Adipose tissue (tissue), 3 donors: Measurements from ENCODE around the gene LONRF2. TPM values are rescaled to one million over a fixed set of nuclear protein-coding genes. Genes with fewer than 3 reads are reported as not detected.

Source experiments
- H3K27ac ChIP-seq: one replicate; pipeline ENCODE4 v1.5.1; 2013; ENCODE audit warnings: low read depth, low read length
- WGBS, 3 donors: extraction: QIAGEN DNeasy Blood & Tissue Kit; methylation state at CpG; one replicate each; pipeline ENCODE4 v1.1.7; 2013; 5-methylcytosine and 5-hydroxymethylcytosine counted together
- polyA plus RNA-seq, 3 donors: library from polyadenylated mRNA; stranded (reverse); fragments of 200-250 nt; gene quantifications; one replicate each; pipeline ENCODE4 v1.2.3, GENCODE V29; 2013
- donor health status: healthy with polysubstance abuse.
- donor health status: Bipolar disorder and iron deficiency.
- donor health status: healthy.

LONRF2 gene
- polyA plus RNA-seq, 3 donors = 1.3 to 1.7 (median 1.5) TPM

DNA sequence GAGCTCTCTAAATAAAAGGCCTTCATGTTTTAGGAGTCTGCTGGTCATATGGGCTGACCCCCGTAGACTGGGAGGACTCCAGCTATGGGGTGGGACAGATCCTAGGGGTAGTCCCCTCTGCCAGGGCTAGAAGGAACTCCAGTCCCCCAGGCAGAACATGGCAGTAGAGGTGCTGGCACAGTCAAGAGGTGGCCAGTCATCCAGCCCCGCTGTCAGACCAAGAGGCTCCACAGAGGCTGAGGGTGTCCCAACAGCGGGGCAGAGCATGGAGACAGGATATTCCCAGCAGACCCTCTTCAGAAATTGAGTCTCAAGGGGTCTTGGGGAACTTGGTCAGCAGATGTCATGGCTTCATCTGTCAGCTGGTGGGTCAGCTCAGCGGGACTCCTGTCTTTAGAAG lies 76.6 kb downstream of the LONRF2 start:
- 93 to 96% (median 94%) methylated on average over 4 of the region's 4 CpGs for WGBS, 3 donors

DNA sequence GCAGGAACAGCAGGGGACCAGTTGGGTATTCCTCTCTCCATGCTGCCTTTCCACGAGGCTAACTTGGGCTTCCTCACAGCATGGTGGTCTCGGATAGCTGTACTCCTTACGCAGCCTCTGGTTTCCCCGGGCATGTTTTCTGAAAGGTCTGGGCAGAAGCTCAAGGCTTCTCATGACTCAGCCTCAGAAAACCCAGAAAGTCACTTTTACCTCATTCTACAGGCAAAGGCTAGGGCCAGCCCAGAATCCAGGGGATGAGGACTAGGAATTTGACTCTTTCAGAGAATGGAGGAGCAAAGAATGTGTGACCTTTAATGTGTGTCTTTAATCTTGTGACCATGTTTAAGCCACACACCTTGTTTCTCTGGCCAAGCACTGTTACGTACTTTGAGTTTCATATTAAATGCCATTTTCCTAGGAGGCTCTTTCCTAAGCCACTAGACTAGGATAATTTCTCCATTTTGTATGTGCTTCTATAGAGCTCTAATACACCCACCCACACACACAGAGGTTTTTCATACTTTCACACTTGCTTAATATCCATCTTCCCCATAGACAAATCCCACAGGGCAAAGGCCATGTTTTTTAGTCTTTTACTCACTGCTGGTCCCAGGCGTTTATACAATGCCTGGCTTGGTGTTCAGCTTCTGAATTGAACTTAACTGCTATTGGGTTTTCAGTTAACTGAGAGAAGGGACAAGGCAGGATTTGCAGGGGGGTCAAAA lies 77.3 kb downstream of the LONRF2 start:
- WGBS, 3 donors = 80 to 90% (median 90%) methylated on average over 6 of the region's 6 CpGs
- H3K27ac ChIP-seq = no peak overlapping the region

More for the DNA sequence above, 76.6 kb downstream of the LONRF2 start:
- H3K27ac ChIP-seq = no peak overlapping the region

DNA sequence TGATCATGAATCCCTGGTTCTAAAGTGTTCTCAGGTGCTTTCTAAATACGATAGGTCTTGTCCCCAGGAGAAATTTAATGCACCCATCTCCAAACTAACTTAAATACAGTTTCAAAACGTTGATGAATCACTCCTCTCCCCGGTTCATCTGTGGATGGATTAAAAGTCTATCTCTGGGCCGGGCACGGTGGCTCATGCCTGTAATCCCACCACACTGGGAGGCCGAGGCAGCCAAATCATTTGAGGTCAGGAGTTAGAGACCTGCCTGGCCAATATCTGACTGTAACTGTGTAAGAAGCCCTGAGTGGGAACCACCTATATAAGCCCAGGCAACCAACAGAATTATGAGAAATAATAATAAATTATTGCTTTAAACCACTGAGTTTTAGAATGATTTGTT lies 78.7 kb downstream of the LONRF2 start:
- no peak overlapping the region for H3K27ac ChIP-seq
- WGBS, 3 donors = 77 to 79% (median 78%) methylated on average over 6 of the region's 6 CpGs

DNA sequence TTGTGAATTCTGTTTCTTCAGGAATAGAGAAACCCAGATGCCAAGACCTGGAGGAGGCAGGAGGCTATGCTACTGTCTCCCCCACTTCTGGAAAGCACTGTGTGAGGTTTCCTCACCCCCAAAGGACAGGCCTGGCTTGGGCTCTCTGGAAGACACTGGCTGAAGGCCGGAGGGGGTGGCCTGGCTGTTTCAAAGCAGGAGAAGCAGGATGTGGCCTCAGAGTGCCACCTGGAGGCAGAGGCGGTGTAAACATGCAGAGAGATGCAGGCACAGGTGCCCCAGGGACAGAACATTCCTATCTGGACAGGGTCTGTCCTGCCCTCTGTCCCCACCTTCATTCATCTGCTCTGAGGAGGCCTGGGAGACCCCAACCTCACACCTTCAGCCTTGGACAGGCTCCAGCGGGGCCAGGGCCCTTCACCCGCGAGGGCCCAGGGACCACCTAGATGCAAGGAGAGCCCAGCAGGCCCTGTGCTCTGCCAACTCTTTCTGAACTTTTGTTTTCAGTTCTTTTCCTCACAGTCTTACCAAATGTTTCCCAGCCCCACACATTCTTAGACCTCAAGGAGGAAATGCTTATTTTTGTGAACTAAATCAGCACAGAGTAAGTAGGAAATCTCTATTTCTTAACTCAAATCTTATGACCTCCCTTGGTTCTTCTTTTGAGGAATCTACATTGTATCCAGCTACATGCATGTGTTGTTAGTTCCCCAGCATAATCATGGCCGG lies 79.2 kb downstream of the LONRF2 start:
- 47 to 56% (median 52%) methylated on average over 6 of the region's 6 CpGs for WGBS, 3 donors

DNA sequence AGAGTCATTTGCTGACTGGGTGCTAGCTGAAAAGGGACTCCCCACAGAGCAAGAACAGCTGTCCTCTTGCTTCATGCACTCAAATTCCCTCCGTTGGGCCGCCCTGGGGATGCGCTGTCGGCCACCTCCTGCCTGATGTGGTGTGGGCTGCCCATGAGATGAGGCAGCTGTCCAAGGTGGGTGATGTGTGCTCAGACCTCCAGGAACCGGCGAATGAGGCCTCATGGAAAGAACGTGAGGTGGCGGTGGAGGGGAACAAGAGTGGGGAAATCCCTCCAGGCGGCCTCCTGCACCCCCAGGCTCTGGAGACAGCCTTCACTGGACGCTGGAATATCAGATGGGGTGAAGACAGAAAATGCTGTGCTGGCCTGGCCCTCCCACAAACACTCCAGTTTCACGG lies 79.8 kb downstream of the LONRF2 start:
- WGBS, 3 donors = 73 to 83% (median 82%) methylated on average over 11 of the region's 11 CpGs

More for the DNA sequence above, 79.2 kb downstream of the LONRF2 start:
- H3K27ac ChIP-seq = no peak overlapping the region

DNA sequence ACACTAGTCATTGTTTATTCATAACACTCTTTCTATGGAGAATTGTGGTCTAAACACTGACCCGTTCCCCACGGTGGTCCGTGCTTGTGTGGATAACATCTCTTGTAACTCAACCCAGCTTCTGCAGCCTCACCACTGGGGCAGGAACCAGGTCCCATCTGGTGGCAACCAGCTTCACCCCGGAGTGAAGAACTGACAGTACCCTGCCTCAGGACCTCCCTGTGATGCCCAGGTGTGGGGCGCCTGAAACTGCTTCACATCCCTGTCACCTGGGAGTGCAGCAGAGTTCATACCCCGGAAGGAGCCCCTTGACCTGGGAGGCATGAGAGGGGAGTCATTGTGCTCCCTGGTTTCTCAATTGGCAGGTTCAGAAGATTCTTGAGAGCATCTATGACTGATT lies 81.1 kb downstream of the LONRF2 start:
- 85 to 92% (median 89%) methylated on average over 6 of the region's 6 CpGs for WGBS, 3 donors
- H3K27ac ChIP-seq = no peak overlapping the region

More for the DNA sequence above, 79.8 kb downstream of the LONRF2 start:
- H3K27ac ChIP-seq = no peak overlapping the region

DNA sequence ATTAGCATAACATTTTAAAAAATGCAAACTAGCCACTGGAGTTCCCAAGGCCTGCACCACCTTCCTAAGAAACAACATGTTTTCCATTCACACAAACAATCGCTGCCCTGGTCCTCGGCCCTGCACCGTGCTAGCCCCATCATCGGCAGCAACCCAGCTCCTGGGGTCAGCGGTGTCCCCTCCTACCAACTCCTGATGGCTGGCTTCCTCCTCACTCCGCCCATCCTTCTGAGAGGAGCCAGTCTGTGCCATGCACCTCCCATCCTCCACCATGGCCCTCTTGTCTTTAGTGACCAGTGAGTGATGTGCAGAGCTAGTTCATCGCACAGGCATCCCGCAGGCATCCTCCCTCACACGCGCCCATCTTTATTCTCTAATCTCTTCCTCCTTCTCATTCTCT lies 81.9 kb downstream of the LONRF2 start:
- H3K27ac ChIP-seq = no peak overlapping the region
- WGBS, 3 donors = 92 to 95% (median 93%) methylated on average over 10 of the region's 10 CpGs

DNA sequence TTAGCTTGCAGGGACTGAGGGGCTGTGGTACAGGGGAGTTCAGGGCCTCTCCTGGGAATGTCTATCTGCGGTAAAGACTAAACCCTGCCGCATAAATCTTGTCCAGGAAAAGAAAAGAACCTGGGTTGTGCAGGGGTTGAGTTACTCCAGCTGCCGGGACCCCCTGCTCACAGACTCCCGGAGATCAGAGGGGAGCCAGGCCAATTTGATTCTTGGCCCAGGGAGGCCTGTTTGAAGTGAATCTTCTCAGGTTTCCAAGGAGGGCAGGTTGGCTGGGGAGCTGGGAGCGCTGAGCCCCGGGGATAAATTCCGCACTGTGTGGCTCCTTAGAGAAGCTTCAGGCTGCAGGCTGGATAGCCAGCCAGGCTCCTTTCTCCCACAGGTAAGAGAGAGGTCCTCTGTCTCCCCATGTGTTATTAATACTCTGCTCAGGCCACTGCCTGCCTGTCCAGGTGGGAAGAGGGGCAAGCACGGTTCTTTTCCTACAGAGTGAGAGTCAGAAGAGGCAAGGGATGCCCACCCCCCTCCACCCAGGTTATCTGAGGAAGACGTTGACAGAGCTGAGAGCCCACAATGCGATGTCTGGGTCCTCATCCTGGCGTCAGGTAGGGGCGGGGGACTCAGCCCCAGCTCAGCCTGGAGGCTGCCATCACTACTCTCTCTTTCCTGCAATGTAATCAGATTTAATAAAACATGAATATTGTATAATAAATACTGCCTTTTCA lies 82.7 kb downstream of the LONRF2 start:
- WGBS, 3 donors = 76 to 83% (median 79%) methylated on average over 12 of the region's 12 CpGs
- no peak overlapping the region for H3K27ac ChIP-seq

DNA sequence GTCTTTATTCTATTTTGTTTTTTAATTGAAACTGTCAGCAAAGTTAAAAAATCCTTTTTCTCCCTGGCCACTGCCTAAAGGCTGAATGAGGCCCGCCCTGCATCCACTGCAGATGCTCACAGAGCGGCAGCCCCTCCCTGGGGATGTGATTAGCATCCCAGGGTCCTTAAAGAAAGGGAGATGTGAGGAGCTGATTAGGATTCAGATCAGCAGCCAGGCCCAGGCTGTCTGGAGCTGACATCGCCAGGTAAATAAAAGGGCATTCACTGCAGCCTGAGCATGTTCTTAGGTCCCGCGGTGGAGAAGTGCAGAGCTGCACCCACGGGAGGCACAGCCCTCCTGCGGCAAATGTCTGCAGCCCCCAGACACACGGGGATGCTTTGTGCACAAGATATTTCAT lies 83.8 kb downstream of the LONRF2 start:
- WGBS, 3 donors = 81 to 91% (median 88%) methylated on average over 8 of the region's 8 CpGs
- no peak overlapping the region for H3K27ac ChIP-seq

DNA sequence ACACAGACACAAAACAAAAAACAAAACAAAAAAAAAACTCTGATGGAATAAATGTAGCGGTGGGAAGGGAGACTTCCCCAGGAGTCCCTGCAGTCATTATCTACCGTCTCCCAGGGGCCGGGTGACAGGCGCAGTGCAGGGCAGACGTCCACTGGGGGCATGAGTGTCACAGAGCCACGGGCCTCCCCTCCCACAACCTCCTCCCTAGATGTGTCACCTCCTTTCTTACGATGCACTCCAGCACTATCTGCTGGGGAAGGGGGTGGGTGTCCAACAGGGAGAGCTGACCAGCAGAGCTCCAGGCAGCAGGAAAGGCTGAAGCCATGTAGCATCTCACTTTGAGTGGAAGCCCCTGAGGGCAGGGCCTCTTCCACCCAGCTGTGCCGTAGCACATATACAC lies 84.5 kb downstream of the LONRF2 start:
- H3K27ac ChIP-seq = no peak overlapping the region
- 74 to 79% (median 77%) methylated on average over 8 of the region's 8 CpGs for WGBS, 3 donors

DNA sequence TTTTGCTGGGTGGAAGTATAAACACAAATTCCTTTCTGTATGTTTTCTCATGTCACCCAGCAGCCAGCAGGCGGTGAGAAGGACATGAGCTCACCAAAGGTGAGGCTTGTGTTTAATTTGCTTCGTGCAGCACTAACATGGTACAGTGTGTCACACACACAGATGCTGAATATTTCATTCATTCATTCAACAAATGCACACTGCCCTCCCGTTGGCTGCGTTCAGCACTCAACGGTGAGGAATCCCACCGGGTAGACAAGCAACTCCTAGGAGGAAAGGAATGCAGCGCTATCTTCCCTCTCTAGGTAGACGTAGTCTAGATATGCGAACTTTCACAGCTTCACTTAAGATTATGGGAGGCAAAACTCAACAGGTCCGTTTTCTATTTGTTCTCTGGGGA lies 85.1 kb downstream of the LONRF2 start:
- WGBS, 3 donors = 65 to 86% (median 81%) methylated on average over 10 of the region's 10 CpGs
- H3K27ac ChIP-seq = no peak overlapping the region

DNA sequence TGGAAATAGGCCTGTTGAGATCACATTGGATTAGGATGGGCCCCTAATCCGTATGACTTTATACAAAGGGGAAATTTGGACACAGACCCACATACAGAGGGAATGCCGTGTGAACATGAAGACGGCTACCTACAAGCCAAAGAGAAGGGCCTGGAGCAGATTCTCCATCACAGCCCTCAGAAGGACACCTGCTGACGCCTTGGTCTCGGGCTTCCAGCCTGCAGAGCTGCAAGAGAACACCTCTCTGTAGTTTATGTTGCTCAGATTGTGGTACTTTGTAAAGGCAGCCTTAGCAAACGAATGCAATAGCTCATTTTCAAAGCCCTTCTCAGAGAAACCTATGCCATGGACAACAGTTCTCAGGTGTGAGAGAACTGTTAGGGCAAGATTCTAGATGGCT lies 86.1 kb downstream of the LONRF2 start:
- no peak overlapping the region for H3K27ac ChIP-seq
- 88 to 91% (median 90%) methylated on average over 6 of the region's 6 CpGs for WGBS, 3 donors

DNA sequence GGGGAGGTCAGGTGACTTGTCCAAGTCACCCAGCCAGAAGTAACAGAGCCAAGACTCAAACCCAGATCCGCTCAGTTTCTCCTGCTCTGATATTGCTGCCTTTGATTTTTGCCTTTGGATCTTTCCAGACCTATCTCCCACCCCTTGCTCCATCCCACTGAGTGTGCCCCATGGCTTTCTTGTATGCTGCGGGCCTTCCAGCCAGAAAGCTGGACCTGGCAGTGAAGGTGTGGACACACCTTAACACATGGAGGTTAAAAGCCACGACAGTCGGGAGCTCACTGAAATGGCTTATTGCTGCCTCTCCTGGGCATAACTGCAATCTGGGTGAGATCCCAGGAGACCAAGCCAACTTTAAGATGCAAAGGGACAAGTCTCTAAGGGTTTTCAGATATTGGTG lies 86.7 kb downstream of the LONRF2 start:
- H3K27ac ChIP-seq = no peak overlapping the region
- WGBS, 3 donors = 88 to 95% (median 93%) methylated on average over 4 of the region's 4 CpGs

DNA sequence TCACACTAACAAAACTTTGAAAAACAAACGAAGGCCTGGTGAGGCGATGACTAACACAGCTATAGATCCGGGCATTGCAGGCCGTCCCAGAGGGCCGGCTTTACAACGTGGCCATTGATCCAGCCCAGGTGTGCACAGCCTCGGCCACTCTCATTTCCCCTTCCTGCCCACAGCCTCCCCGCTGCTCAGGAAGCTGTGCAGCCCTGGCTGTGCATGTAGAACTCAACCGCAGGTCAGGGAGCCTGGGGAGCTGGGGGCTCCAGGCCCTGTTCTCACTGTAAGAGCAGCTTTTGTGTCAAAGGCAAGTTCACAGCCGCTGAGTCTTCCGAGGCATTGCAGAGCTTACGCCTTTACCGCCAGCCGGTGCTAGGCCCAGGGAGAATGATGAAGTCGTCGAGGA lies 87.2 kb downstream of the LONRF2 start:
- 46 to 71% (median 56%) methylated on average over 16 of the region's 16 CpGs for WGBS, 3 donors
- H3K27ac ChIP-seq = no peak overlapping the region

DNA sequence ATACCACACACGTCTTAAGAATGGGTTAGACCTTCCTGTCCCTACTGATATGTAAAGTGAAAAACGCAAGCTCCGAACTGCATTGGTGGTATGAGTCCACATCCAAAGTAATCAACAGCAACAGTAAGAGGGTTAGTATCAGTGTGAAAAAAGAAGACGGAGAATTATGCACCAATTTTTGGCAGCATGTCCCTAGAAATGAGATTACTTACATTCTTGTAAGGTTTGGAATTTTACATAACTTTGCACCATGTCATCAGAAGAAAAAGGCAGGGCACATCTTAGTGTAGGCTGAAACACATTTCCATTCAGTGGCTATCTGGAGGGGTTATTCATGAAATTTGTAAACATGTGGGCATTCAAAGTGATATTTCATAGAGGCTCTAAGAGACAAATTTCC lies 88.2 kb downstream of the LONRF2 start:
- no peak overlapping the region for H3K27ac ChIP-seq
- WGBS, 3 donors = 79 to 87% (median 82%) methylated on average over 4 of the region's 4 CpGs

DNA sequence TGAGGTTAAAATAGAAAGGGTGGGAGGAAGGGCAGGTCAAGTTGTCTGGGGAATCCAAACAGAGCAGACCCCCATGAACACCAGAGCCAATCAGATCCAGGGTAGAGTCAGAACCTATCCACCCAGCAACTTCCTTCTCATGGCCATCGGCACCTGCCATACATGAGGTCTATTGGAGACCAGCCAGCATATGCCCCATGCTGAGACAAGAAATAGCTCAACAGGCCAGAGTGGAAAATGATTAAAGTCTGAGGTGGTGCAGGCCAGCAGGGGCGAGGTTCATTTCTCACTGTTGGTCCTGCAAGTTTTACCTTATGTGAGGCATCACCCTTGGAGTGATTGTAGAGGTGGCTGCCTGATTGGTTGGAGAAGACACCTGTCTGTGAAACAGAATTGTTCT lies 89.2 kb downstream of the LONRF2 start:
- no peak overlapping the region for H3K27ac ChIP-seq
- WGBS, 3 donors = 67 to 90% (median 85%) methylated on average over 2 of the region's 2 CpGs

DNA sequence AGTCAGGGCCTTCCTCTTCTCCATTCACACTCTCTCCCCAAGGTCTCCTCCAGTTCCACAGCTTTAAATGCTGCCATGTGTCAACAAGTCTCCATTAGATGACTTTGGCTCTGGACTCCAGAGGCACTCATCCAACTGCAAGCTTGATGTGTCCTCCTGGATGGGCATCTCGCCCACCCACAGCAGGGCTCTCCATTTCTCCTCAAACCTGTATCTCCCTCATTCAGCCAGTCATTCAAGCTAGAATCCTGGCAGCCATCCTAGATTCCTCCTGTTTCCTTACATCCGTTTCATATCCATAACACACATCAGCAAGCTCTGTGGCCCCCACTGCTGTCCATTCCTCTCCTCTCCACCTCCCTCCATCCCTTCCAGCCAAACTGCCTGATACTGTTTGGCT lies 91.5 kb downstream of the LONRF2 start:
- no peak overlapping the region for H3K27ac ChIP-seq
- WGBS, 3 donors = 65 to 72% (median 69%) methylated on average over 2 of the region's 2 CpGs

DNA sequence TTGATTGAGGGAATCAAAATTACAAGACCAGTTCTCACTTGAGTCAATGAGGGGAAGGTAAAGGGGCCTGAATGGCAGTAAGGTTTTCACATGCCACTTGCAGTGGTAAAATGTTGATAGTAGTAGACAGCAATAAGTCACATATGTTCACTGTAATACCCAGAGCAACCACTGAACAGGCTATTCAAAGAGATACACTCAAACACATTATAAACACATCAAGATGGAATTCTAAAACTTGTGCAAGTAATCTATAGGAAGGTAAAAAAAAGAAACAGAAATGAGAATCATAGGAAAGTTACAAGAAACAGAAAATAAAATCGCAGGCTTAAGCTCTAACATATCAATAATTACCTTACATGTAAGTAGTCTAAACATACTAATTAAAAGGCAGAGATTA lies 93.3 kb downstream of the LONRF2 start:
- 89 to 96% (median 94%) methylated on average over 1 of the region's 1 CpG for WGBS, 3 donors

DNA sequence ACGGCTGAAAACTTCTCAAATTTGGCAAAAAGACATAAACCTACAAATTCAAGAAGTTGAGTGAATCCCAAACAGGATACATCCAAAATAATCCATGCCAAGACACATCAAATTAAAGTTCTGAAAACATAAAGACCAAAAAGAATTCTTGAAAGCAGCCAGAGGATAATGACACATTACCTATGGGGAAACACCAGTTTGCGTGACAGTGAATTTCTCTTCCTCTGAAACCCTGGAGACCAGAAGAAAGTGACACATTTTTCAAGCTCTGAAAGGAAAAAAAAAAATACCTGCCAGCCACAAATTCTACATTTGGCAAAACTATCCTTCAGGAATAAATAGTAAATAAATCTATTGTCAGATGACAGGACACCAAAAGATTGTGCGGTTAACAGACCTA lies 93.9 kb downstream of the LONRF2 start:
- H3K27ac ChIP-seq = no peak overlapping the region
- 83 to 90% (median 86%) methylated on average over 3 of the region's 3 CpGs for WGBS, 3 donors

More for the DNA sequence above, 93.3 kb downstream of the LONRF2 start:
- H3K27ac ChIP-seq = no peak overlapping the region
